Fibroblast of peridontal ligament (primary cell): ENCODE data around the gene TMTC1.
"Not testable (repeated sequence)": the region's sequence is repeated elsewhere in the genome, so short reads cannot be mapped to it uniquely, and the experiment has no call there.

Experiments used
- DNase-seq: peaks from one replicate; pipeline ENCODE4 v3.0.0-alpha.2; 2010; ENCODE audit errors: extremely low read depth

TMTC1 gene

GRCh38 chr12:29572938-29573337, 210.8 kb downstream of the TMTC1 start:
- no peak for DNase-seq

- no peak for DNase-seq
Observed at GRCh38 chr12:29572464-29572863, 211.3 kb downstream of the TMTC1 start.

GRCh38 chr12:29569132-29569757, 214.5 kb downstream of the TMTC1 start:
- no peak for DNase-seq

- no peak for DNase-seq
Observed at GRCh38 chr12:29566441-29566840, 217.3 kb downstream of the TMTC1 start.

GRCh38 chr12:29565727-29566126, 218.0 kb downstream of the TMTC1 start:
- DNase-seq = no peak

- DNase-seq = no peak
Observed at GRCh38 chr12:29564925-29565324, 218.8 kb downstream of the TMTC1 start.

- DNase-seq = no peak
Observed at GRCh38 chr12:29563636-29564035, 220.1 kb downstream of the TMTC1 start.

GRCh38 chr12:29563071-29563470, 220.7 kb downstream of the TMTC1 start:
- DNase-seq = no peak

- DNase-seq = peak; percentile 83
Observed at GRCh38 chr12:29562110-29562804, 221.5 kb downstream of the TMTC1 start.

GRCh38 chr12:29561664-29562071, 222.1 kb downstream of the TMTC1 start:
- peak; percentile 14 for DNase-seq

GRCh38 chr12:29559198-29559597, 224.5 kb downstream of the TMTC1 start:
- no peak for DNase-seq

GRCh38 chr12:29556363-29556762, 227.4 kb downstream of the TMTC1 start:
- DNase-seq = no peak

GRCh38 chr12:29555451-29555850, 228.3 kb downstream of the TMTC1 start:
- not testable (repeated sequence) for DNase-seq

GRCh38 chr12:29552994-29553748, 230.6 kb downstream of the TMTC1 start:
- DNase-seq = no peak

GRCh38 chr12:29552324-29552927, 231.3 kb downstream of the TMTC1 start:
- peak; percentile 63 for DNase-seq

GRCh38 chr12:29551812-29552211, 231.9 kb downstream of the TMTC1 start:
- DNase-seq = no peak

GRCh38 chr12:29547864-29548263, 235.9 kb downstream of the TMTC1 start:
- DNase-seq = no peak

GRCh38 chr12:29547151-29547632, 236.6 kb downstream of the TMTC1 start:
- peak; percentile 47 for DNase-seq

- DNase-seq = no peak
Observed at GRCh38 chr12:29546000-29546399, 237.7 kb downstream of the TMTC1 start.

- DNase-seq = no peak
Observed at GRCh38 chr12:29545102-29545467, 238.7 kb downstream of the TMTC1 start.

GRCh38 chr12:29544428-29545101, 239.2 kb downstream of the TMTC1 start:
- DNase-seq = no peak

- DNase-seq = no peak
Observed at GRCh38 chr12:29543036-29543435, 240.7 kb downstream of the TMTC1 start.
